PC-9 (cell line): ENCODE data around the gene C2orf76. TPM values are rescaled to one million over a fixed set of nuclear protein-coding genes. Genes with fewer than 3 reads are reported as not detected.

Experiments
- BruUV-seq: library from RNA; stranded (reverse); fragments of 400-500 nt; replicated peaks from 2 replicates; lab custom pipeline; 2021; lab: Mats Ljungman, UMichigan
- CTCF ChIA-PET: fragments of 300-600 bp; sonication (Branson Sonifier 250); formaldehyde crosslinking; loops from one replicate; lab custom pipeline; 2022; ENCODE audit warnings: antibody characterized with exemption; lab: Charles Lee
- POLR2A ChIA-PET: fragments of 300-600 bp; sonication (Branson Sonifier 250); formaldehyde crosslinking; loops from one replicate; lab custom pipeline; 2022; ENCODE audit warnings: antibody characterized with exemption; ENCODE audit not compliant: unreplicated experiment; lab: Charles Lee
- DNase-seq, 2 experiments: peaks; one replicate each; pipeline versions ENCODE4 v3.0.0 to v3.0.0-alpha.2; 2015 to 2022; ENCODE audit warnings: mixed read lengths in 1 of 2
- H2AFZ ChIP-seq: fragments of 200-600 bp; sonication (generic); 2 replicates; pipeline ENCODE4 v1.8.1; 2017; ENCODE audit warnings: antibody characterized with exemption
- H3F3A ChIP-seq: fragments of 200-600 bp; sonication (generic); 2 replicates; pipeline ENCODE4 v1.8.1; 2017; ENCODE audit warnings: antibody characterized with exemption, mild to moderate bottlenecking, low read depth; ENCODE audit not compliant: insufficient read depth
- H3K27ac ChIP-seq: fragments of 200-600 bp; sonication (generic); 2 replicates; pipeline ENCODE4 v1.6.1; 2016; ENCODE audit warnings: mixed run types
- H3K27me3 ChIP-seq: fragments of 200-600 bp; sonication (generic); 2 replicates; pipeline ENCODE4 v1.6.1; 2016; ENCODE audit warnings: low read depth, mixed run types; ENCODE audit not compliant: insufficient read depth
- H3K36me3 ChIP-seq: fragments of 200-600 bp; sonication (generic); 2 replicates; pipeline ENCODE4 v1.6.1; 2016; ENCODE audit warnings: low read depth, mixed run types
- H3K4me1 ChIP-seq: fragments of 200-600 bp; sonication (generic); replicated peaks from 2 replicates; pipeline ENCODE4 v1.6.1; 2016; ENCODE audit warnings: mixed run types; ENCODE audit not compliant: insufficient read depth
- H3K4me2 ChIP-seq: fragments of 200-600 bp; sonication (generic); 2 replicates; pipeline ENCODE4 v1.6.1; 2017; ENCODE audit warnings: mixed run types
- H3K4me3 ChIP-seq: fragments of 200-600 bp; sonication (generic); 2 replicates; pipeline ENCODE4 v1.6.1; 2016; ENCODE audit warnings: mixed run types
- H3K79me2 ChIP-seq: fragments of 200-600 bp; sonication (generic); 2 replicates; pipeline ENCODE4 v1.6.1; 2017; ENCODE audit warnings: low read depth, mixed run types
- H3K9me2 ChIP-seq: fragments of 200-600 bp; sonication (generic); 2 replicates; pipeline ENCODE4 v1.8.1; 2017; ENCODE audit warnings: mild to moderate bottlenecking; ENCODE audit not compliant: insufficient read depth
- H3K9me3 ChIP-seq: fragments of 200-600 bp; sonication (generic); 2 replicates; pipeline ENCODE4 v1.8.1; 2016; ENCODE audit warnings: low read depth; ENCODE audit not compliant: insufficient read depth
- H4K20me1 ChIP-seq: fragments of 200-600 bp; sonication (generic); 2 replicates; pipeline ENCODE4 v1.8.1; 2017; ENCODE audit not compliant: insufficient read depth
- EZH2 ChIP-seq: fragments of 200-600 bp; sonication (generic); IDR thresholded peaks from 2 replicates; pipeline ENCODE4 v1.8.0; 2017; ENCODE audit warnings: antibody characterized with exemption, low read depth
- intact Hi-C: fragments of 100-400 bp; cut with micrococcal nuclease; formaldehyde crosslinking; loops from one replicate; pipeline ENCODE4 v1.10.0; 2022; ENCODE audit not compliant: unreplicated experiment
- total RNA-seq: library from RNA; stranded (reverse); gene quantifications from 2 replicates; pipeline ENCODE4 v1.2.3, GENCODE V29; 2021
- TF ChIP-seq, protein P1 (sequence below): fragments of 200-600 bp; sonication (generic); conservative IDR thresholded peaks from 2 replicates; pipeline ENCODE4 v1.6.1; 2017; ENCODE audit warnings: mixed run types, antibody characterized with exemption, mild to moderate bottlenecking, moderate library complexity

The C2orf76 gene
- total RNA-seq, 1 experiment from 2014 or later = 11.5 TPM

DNA sequence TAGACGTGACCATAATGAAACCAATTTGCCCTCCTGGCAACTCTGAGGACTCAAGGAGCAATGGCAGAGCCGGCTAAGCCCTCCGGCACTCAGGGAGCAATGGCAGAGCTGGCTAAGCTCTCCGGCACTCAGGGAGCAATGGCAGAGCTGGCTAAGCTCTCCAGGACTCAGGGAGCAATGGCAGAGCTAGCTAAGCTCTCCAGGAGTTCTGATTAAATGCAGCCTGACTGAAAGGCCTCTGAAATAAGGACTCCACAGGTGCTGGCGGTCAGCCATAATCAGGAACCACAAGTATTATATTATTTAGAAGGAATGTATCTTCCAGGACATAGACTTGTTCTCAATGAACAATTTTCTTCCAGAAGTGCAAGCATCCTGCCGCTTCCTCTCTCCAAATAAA, 65.2 kb downstream of the C2orf76 start:
- BruUV-seq = no TSS peak
- intact Hi-C loops = no loop called here
- CTCF ChIA-PET = no interaction called here

DNA sequence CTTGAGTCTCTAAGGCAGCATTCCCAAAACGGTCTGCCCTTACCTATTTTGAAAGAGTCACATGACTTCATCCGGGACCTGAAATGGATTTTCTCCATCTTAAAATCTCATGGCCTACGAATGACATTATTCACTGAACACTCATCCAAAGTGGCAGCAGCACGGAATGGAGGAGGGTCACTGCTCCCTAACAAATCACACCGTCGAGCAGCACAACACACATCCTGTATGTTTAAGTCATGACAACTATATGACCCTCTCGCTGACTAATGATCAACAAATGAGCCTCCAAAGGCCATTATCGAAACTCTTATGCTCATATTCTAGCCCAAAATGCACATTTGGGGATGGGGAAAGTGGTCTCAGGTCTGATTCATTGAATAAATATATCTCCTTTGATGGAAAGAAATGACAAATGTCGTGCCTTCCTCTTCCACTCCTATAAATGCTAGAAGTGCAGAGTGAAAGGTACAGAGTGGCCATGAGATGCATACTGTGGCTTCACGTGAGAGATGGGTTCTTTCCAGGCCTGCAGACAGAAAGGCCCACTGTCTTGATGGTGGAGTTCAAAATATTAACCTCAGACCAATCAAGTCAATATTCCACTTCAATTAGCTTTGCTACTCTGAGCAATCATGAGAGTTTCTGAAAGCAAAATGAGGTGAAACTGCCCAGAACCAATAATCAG, 70.8 kb downstream of the C2orf76 start:
- no peaks in the 10 kb centered on the region for H3K9me2 ChIP-seq
- no peaks in the 10 kb centered on the region for H4K20me1 ChIP-seq
- H3K27me3 ChIP-seq = no peaks in the 10 kb centered on the region
- BruUV-seq = no TSS peak
- ChIA-PET CTCF (no interaction called here), POLR2A (no interaction called here)
- peaks cover 5% of the 10 kb centered on the region for H3K4me1 ChIP-seq
- TF ChIP-seq EZH2 = no peak
- TF ChIP-seq, protein P1, sequence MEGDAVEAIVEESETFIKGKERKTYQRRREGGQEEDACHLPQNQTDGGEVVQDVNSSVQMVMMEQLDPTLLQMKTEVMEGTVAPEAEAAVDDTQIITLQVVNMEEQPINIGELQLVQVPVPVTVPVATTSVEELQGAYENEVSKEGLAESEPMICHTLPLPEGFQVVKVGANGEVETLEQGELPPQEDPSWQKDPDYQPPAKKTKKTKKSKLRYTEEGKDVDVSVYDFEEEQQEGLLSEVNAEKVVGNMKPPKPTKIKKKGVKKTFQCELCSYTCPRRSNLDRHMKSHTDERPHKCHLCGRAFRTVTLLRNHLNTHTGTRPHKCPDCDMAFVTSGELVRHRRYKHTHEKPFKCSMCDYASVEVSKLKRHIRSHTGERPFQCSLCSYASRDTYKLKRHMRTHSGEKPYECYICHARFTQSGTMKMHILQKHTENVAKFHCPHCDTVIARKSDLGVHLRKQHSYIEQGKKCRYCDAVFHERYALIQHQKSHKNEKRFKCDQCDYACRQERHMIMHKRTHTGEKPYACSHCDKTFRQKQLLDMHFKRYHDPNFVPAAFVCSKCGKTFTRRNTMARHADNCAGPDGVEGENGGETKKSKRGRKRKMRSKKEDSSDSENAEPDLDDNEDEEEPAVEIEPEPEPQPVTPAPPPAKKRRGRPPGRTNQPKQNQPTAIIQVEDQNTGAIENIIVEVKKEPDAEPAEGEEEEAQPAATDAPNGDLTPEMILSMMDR = no peak
- no peak overlapping the region for H3K4me3 ChIP-seq
- no peaks in the 10 kb centered on the region for H3K79me2 ChIP-seq
- H3K9me3 ChIP-seq = no peaks in the 10 kb centered on the region
- no peak overlapping the region for H2AFZ ChIP-seq
- intact Hi-C loops = no loop called here
- no peak overlapping the region for H3K4me2 ChIP-seq
- DNase-seq = no peak
- H3K27ac ChIP-seq = no peak overlapping the region
- H3F3A ChIP-seq = no peaks in the 10 kb centered on the region
- no peaks in the 10 kb centered on the region for H3K36me3 ChIP-seq

More for the DNA sequence above, 65.2 kb downstream of the C2orf76 start:
- Histone ChIP-seq H3K4me2 (no peak overlapping the region), H2AFZ (no peak overlapping the region), H4K20me1 (no peaks in the 10 kb centered on the region), H3K79me2 (no peaks in the 10 kb centered on the region), H3F3A (no peaks in the 10 kb centered on the region), H3K27ac (no peak overlapping the region), H3K27me3 (no peaks in the 10 kb centered on the region), H3K36me3 (no peaks in the 10 kb centered on the region), H3K4me3 (no peak overlapping the region), H3K9me3 (no peaks in the 10 kb centered on the region), H3K9me2 (no peaks in the 10 kb centered on the region), H3K4me1 (no peaks in the 10 kb centered on the region)
- POLR2A ChIA-PET = no interaction called here
- TF ChIP-seq, protein P1 = no peak
- no peak for TF ChIP-seq EZH2
- no peak for DNase-seq

DNA sequence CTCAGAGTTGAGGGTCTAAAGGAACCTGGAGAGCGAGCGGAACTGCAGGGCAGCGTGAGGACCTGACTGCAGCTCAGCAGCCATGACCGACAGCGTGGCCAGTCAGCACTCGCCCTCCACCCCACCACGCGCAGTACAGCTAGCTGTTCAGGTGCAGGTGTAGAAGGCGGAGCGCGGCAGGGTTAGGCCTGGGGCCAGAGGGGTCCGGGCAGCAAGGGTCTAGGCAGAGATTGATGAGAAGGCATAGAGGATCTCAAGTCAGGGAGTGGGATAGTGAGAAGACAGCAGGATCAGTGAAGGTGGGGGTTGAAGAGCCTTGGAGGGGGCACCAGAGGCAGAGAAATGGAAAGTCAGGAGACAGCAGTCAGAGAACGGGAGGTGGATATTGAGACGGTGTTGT, 72.0 kb downstream of the C2orf76 start:
- no TSS peak for BruUV-seq
- no peaks in the 10 kb centered on the region for H3K79me2 ChIP-seq
- no peak overlapping the region for H3K4me2 ChIP-seq
- H3K4me3 ChIP-seq = no peak overlapping the region
- ChIA-PET POLR2A (no interaction called here), CTCF (no interaction called here)
- H3K9me3 ChIP-seq = no peaks in the 10 kb centered on the region
- no peaks in the 10 kb centered on the region for H3K9me2 ChIP-seq
- no peaks in the 10 kb centered on the region for H3K27me3 ChIP-seq
- no peaks in the 10 kb centered on the region for H4K20me1 ChIP-seq
- peaks cover 5% of the 10 kb centered on the region for H3K4me1 ChIP-seq
- H3F3A ChIP-seq = no peaks in the 10 kb centered on the region
- no peak overlapping the region for H3K27ac ChIP-seq
- no peaks in the 10 kb centered on the region for H3K36me3 ChIP-seq
- H2AFZ ChIP-seq = no peak overlapping the region
- intact Hi-C loops = loop anchor here (5.0 kb wide), 2 partner anchors 113 to 183 kb away; no protein-coding TSS in a partner anchor
- DNase-seq = no peak
- TF ChIP-seq, protein P1 = no peak
- TF ChIP-seq EZH2 = no peak
